Left ventricle myocardium inferior (tissue), 1 donor: ENCODE results near the gene DHDH. TPM values are rescaled to one million over a fixed set of nuclear protein-coding genes. Genes with fewer than 3 reads are reported as not detected.
"Not testable (repeated sequence)": the region's sequence is repeated elsewhere in the genome, so short reads cannot be mapped to it uniquely, and the experiment has no call there.

Source experiments
- DNase-seq: peaks from one replicate; pipeline ENCODE4 v3.0.0-alpha.2; 2020
- H3K27ac ChIP-seq: fragments of 200-600 bp; replicated peaks from 2 replicates; pipeline ENCODE4 v1.8.0; 2021
- H3K27me3 ChIP-seq: fragments of 200-600 bp; 2 replicates; pipeline ENCODE4 v1.8.0; 2021; ENCODE audit warnings: low read depth
- H3K36me3 ChIP-seq: fragments of 200-600 bp; 2 replicates; pipeline ENCODE4 v1.8.0; 2021
- H3K4me1 ChIP-seq: fragments of 200-600 bp; 2 replicates; pipeline ENCODE4 v1.8.0; 2021
- H3K4me3 ChIP-seq: fragments of 200-600 bp; 2 replicates; pipeline ENCODE4 v1.8.0; 2021; ENCODE audit warnings: mild to moderate bottlenecking, moderate library complexity
- H3K9me3 ChIP-seq: fragments of 200-600 bp; replicated peaks from 2 replicates; pipeline ENCODE4 v1.8.0; 2021
- intact Hi-C: fragments of 100-400 bp; cut with micrococcal nuclease; formaldehyde crosslinking; loops from one replicate; pipeline ENCODE4 v1.11.0; 2022
- total RNA-seq: library from RNA; stranded (reverse); fragmentation: NEBNext Ultra II Directional; extraction: Animal tissue kit (Norgen Biotek cat#: 25700); gene quantifications from one replicate; pipeline ENCODE4 v1.2.1, GENCODE V29; 2021
- TF ChIP-seq, protein P1 (sequence below): fragments of 200-600 bp; IDR thresholded peaks from 2 replicates; pipeline ENCODE4 v1.8.0; 2021; ENCODE audit warnings: antibody characterized with exemption, mild to moderate bottlenecking, borderline replicate concordance
- donor health status: DM: no; HTN: yes; CAD: no; lungs with severe emphysema.

Gene DHDH
- total RNA-seq, 1 donor from 2014 or later, result not detected

DNA sequence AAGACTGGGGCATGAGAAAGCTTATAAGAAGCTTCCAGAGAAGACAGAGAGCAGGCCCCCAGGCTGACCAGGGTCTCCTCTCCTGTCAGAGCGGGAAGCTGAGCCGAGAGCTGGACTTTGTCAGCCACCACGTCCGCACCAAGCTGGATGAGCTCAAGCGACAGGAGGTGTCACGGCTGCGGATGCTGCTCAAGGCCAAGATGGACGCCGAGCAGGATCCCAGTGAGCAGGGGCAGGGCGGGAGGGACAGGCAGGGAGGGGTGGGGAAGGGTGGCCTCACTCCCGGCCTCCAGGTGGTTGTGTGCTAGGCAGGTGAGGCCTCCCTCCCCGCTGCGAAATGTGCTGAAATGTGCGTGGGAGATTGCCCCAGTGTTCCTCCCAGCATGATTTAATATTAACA lies 27.8 kb upstream of the DHDH start:
- intact Hi-C loops, result loop anchor here (10.0 kb wide), 1 partner anchor 49 kb away; the partner anchor contains the start of gene BAX
- H3K9me3 ChIP-seq, result no peaks in the 10 kb centered on the region
- peaks cover 47% of the 10 kb centered on the region for H3K4me1 ChIP-seq
- H3K27me3 ChIP-seq, result no peaks in the 10 kb centered on the region
- DNase-seq, result no peak
- TF ChIP-seq, protein P1, sequence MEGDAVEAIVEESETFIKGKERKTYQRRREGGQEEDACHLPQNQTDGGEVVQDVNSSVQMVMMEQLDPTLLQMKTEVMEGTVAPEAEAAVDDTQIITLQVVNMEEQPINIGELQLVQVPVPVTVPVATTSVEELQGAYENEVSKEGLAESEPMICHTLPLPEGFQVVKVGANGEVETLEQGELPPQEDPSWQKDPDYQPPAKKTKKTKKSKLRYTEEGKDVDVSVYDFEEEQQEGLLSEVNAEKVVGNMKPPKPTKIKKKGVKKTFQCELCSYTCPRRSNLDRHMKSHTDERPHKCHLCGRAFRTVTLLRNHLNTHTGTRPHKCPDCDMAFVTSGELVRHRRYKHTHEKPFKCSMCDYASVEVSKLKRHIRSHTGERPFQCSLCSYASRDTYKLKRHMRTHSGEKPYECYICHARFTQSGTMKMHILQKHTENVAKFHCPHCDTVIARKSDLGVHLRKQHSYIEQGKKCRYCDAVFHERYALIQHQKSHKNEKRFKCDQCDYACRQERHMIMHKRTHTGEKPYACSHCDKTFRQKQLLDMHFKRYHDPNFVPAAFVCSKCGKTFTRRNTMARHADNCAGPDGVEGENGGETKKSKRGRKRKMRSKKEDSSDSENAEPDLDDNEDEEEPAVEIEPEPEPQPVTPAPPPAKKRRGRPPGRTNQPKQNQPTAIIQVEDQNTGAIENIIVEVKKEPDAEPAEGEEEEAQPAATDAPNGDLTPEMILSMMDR, result no peak
- H3K36me3 ChIP-seq, result peaks cover 78% of the 10 kb centered on the region
- H3K4me3 ChIP-seq, result no peak overlapping the region
- H3K27ac ChIP-seq, result no peak overlapping the region

DNA sequence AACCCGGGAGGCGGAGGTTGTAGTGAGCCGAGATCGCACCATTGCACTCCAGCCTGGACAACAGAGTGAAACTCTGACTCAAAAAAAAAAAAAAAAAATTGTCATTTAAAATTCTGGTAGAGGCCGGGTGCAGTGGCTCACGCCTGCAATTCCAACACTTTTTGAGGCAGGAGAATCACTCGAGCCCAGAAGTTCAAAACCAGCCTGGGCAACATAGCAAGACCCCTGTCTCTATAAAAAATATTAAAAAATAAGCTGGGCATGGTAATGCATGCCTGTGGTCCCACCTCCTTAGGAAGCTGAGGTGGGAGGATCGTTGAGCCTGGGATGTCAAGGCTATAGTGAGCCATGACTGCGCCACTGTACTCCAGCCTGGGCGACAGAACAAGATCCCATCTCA lies 27.2 kb upstream of the DHDH start:
- Histone ChIP-seq H3K27me3 (no peaks in the 10 kb centered on the region), H3K9me3 (no peaks in the 10 kb centered on the region), H3K4me3 (no peak overlapping the region), H3K4me1 (peaks cover 40% of the 10 kb centered on the region), H3K27ac (no peak overlapping the region), H3K36me3 (peaks cover 85% of the 10 kb centered on the region)
- intact Hi-C loops, result loop anchor here (10.0 kb wide), 1 partner anchor 48 kb away; the partner anchor contains the start of gene BAX
- no peak for DNase-seq
- TF ChIP-seq, protein P1, result no peak

DNA sequence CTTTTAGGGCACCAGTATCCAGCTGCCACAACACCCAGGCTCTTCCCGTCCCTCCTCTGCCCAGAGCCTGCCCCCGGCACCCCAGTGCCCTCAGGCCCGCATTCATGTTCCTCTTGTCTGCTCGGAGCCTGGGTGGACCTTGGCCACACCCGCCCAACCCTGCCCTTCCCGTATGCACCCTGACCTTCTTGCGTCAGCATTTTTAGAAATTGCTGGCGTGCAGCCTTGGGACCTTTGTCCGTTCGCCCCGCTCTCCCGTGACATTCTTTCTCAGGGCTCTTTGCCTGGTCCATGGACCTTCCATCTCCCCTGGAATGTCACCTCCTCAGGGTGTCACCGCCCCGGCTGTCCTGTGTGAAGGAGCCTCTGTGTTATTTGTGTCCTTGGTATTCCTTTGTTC lies 25.8 kb upstream of the DHDH start:
- Histone ChIP-seq H3K27ac (peak overlapping the region; percentile 76), H3K4me1 (peaks cover 27% of the 10 kb centered on the region), H3K27me3 (no peaks in the 10 kb centered on the region), H3K4me3 (no peak overlapping the region), H3K36me3 (peaks cover 86% of the 10 kb centered on the region), H3K9me3 (no peaks in the 10 kb centered on the region)
- intact Hi-C loops, result loop anchor here (10.0 kb wide), 1 partner anchor 47 kb away; the partner anchor contains the start of gene BAX
- DNase-seq, result no peak
- TF ChIP-seq, protein P1, result no peak

DNA sequence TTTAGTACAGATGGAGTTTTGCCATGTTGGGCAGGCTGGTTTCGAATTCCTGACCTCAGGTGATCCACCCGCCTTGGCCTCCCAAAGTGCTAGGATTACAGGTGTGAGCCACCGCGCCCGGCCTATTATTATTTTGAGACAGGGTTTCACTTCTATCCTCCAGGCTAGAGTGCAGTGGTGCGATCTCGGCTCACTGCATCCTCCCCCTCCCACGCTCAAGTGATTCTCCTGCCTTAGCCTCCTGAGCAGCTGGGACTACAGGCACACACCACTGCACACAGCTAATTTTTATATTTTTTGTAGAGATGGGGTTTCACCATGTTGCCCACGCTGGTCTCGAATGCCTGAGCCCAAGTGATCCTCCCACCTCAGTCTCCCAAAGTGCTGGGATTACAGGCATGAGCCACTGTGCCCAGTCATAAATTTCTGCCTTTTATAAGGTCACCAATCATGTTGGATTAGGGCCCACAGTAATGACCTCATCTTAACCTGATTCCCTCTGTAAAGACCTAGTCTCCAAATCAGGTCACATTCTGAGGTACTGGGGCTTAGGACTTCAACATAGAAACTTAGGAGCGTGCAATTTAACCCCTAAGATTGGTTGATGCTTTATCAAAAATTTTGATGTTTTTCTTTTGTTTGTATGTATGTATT lies 23.9 kb upstream of the DHDH start:
- not testable (repeated sequence) for H3K4me3 ChIP-seq, H3K9me3 ChIP-seq, DNase-seq, H3K27me3 ChIP-seq
- peaks cover 97% of the 10 kb centered on the region for H3K36me3 ChIP-seq
- peak overlapping the region; percentile 76 for H3K27ac ChIP-seq
- intact Hi-C loops, result loop anchor here (10.0 kb wide), 1 partner anchor 45 kb away; the partner anchor contains the start of gene BAX
- peaks cover 29% of the 10 kb centered on the region for H3K4me1 ChIP-seq

DNA sequence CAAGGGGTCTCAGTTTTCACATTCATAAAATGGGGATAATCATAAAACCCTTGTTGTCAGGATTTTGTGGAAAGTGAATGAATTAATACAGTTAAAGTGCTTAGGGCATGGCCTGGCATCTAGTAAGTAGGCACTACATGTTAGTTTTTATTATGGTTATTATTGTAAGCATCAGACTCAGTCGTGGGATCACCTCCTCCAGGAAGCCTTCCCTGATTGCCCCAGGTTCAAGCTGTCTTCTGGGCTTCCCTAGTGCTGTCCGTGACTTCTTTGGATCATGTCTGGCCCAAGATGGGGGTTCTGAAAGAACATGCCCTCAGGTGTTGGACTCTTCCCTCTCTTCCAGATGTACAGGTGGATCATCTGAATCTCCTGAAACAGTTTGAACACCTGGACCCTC lies 22.7 kb upstream of the DHDH start:
- no peak for DNase-seq
- Histone ChIP-seq H3K9me3 (no peaks in the 10 kb centered on the region), H3K4me1 (peaks cover 29% of the 10 kb centered on the region), H3K27ac (peak overlapping the region; percentile 76), H3K36me3 (peaks cover 96% of the 10 kb centered on the region), H3K27me3 (no peaks in the 10 kb centered on the region), H3K4me3 (no peak overlapping the region)
- TF ChIP-seq, protein P1, result no peak
- intact Hi-C loops, result no loop called here

DNA sequence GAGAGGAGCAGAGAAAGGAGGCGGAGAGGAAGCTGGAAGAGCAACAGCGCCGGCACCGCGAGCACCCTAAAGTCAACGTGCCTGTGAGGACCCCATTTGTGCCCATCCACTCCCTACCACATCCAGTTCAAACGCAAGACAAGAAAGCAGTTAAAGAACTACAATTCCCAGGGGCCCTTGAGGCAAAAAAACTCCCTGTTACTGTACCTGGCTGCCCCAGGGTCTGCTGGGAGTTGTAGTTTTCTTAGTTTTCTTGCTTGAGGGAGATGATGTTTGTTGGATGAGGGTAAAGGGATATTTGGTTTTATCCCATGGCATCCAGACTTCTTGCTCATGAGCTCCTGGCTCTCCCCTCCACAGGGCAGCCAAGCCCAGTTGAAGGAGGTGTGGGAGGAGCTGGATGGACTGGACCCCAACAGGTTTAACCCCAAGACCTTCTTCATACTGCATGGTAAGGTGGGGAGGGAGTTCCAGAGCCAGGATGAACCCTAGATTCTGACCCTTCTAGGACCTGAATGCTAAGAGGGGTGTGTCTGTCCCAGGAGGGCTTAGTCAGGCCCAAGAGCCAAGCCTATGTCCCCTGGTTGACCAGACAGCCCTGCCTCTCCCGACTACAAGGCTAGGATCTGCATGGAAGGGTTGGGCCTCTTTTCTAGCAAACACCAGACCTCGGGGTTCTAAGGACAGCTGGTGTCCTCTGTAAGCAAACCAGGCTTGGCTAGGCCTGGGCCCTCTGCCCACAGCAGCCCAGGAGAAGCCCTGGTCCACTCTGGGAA lies 20.2 kb upstream of the DHDH start:
- TF ChIP-seq, protein P1, result no peak
- peaks cover 96% of the 10 kb centered on the region for H3K36me3 ChIP-seq

More for the DNA sequence above, 20.2 kb upstream of the DHDH start:
- no peak overlapping the region for H3K27ac ChIP-seq
- no peaks in the 10 kb centered on the region for H3K9me3 ChIP-seq
- no peak overlapping the region for H3K4me3 ChIP-seq
- no peak for DNase-seq
- no peaks in the 10 kb centered on the region for H3K27me3 ChIP-seq
- intact Hi-C loops, result no loop called here
- peaks cover 24% of the 10 kb centered on the region for H3K4me1 ChIP-seq
